IPS-20b (cell line): ENCODE measurements around the gene ELOA2.

Experiments
- H3K27ac ChIP-seq: one replicate; pipeline ENCODE4 v1.5.1; 2013; ENCODE audit warnings: low read length
- H3K27me3 ChIP-seq: 2 replicates; pipeline ENCODE4 v1.6.1; 2013; ENCODE audit warnings: mild to moderate bottlenecking, low read length, inconsistent platforms; ENCODE audit not compliant: insufficient read depth
- H3K36me3 ChIP-seq: 2 replicates; pipeline ENCODE4 v1.6.1; 2013; ENCODE audit warnings: low read depth, mild to moderate bottlenecking, inconsistent platforms, low read length, moderate library complexity; ENCODE audit not compliant: insufficient read depth
- H3K4me1 ChIP-seq: 2 replicates; pipeline ENCODE4 v1.6.1; 2013; ENCODE audit warnings: mild to moderate bottlenecking, control low read depth, inconsistent platforms, low read length, moderate library complexity; ENCODE audit not compliant: insufficient read depth
- H3K4me3 ChIP-seq: 2 replicates; pipeline ENCODE4 v1.5.1; 2013; ENCODE audit warnings: mild to moderate bottlenecking, low read length, inconsistent platforms
- H3K9ac ChIP-seq: 2 replicates; pipeline ENCODE4 v1.6.1; 2013; ENCODE audit warnings: low read depth, mild to moderate bottlenecking, inconsistent platforms, low read length, moderate library complexity
- H3K9me3 ChIP-seq: 2 replicates; pipeline ENCODE4 v1.6.1; 2013; ENCODE audit warnings: mild to moderate bottlenecking, low read depth, low read length, inconsistent platforms; ENCODE audit not compliant: insufficient read depth

The ELOA2 gene

GRCh38 chr18:47035156-47035671, at the start of gene ELOA2:
Gene ELOA2 (minus strand): TSS chr18:47035621. CDS start chr18:47035264, 357 bp downstream.
- Histone ChIP-seq H3K4me3 (no peak within 1 kb of the TSS), H3K9ac (no peak within 1 kb of the TSS), H3K36me3 (no peaks in the 10 kb centered on the region), H3K27ac (no peak within 1 kb of the TSS), H3K27me3 (no peaks in the 10 kb centered on the region), H3K4me1 (no peaks in the 10 kb centered on the region), H3K9me3 (no peaks in the 10 kb centered on the region)

DNA sequence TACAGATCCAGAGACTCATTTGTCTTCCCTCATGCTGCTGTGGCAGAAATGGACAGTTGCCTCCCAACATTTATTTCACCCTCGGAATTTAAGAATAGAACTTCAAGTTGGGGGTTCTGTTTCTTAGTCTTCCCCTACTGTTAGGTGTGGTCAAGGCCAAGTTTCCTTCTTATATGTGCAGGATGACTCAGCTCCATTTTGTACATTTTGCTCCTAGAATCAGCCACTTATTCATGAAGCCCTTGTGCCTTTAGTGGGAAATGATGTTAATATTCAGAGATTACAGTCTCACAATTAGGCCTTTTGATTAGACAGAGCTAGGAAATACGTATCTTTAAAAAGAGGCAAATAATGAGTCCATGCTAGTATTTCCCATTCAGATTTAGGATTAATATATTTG, 46.2 kb upstream of the ELOA2 start:
- H3K4me1 ChIP-seq: peaks cover 4% of the 10 kb centered on the region; the same call in 1 of the 2 replicates
- no peak overlapping the region for H3K9ac ChIP-seq
- H3K4me3 ChIP-seq: no peak overlapping the region
- H3K9me3 ChIP-seq: no peaks in the 10 kb centered on the region
- no peaks in the 10 kb centered on the region for H3K27me3 ChIP-seq
- no peaks in the 10 kb centered on the region for H3K36me3 ChIP-seq
- H3K27ac ChIP-seq: no peak overlapping the region

GRCh38 chr18:47080872-47081271, 45.5 kb upstream of the ELOA2 start:
- peaks cover 4% of the 10 kb centered on the region; the same call in 1 of the 2 replicates for H3K4me1 ChIP-seq
- no peak overlapping the region for H3K9ac ChIP-seq
- H3K36me3 ChIP-seq: no peaks in the 10 kb centered on the region
- H3K27me3 ChIP-seq: no peaks in the 10 kb centered on the region
- no peak overlapping the region for H3K4me3 ChIP-seq
- H3K27ac ChIP-seq: no peak overlapping the region
- no peaks in the 10 kb centered on the region for H3K9me3 ChIP-seq

DNA sequence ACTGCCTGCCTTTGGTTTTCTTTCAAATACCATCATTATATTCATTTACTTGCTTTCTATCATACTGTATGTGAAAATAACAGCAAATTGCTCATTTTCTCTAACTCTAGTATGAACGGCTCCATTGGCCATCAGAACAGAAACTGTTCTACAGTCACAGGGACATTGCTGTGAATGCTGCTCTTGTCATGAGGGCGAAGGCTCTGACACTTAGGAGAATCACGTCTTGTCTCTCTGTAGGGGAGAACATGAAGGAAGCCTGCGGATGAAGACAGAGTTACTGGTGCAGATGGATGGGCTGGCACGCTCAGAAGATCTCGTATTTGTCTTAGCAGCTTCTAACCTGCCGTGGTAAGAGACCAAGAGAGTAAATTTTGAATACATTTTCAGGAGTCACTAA, 41.7 kb upstream of the ELOA2 start:
- H3K4me3 ChIP-seq: no peak overlapping the region
- H3K27ac ChIP-seq: no peak overlapping the region
- no peak overlapping the region for H3K9ac ChIP-seq
- H3K27me3 ChIP-seq: no peaks in the 10 kb centered on the region
- H3K9me3 ChIP-seq: no peaks in the 10 kb centered on the region
- H3K36me3 ChIP-seq: no peaks in the 10 kb centered on the region
- peaks cover 7% of the 10 kb centered on the region; the same call in 1 of the 2 replicates for H3K4me1 ChIP-seq

GRCh38 chr18:47075098-47075883, 39.9 kb upstream of the ELOA2 start:
- no peaks in the 10 kb centered on the region for H3K9me3 ChIP-seq
- peak overlapping the region; percentile 25; the same call in 1 of the 2 replicates for H3K9ac ChIP-seq
- H3K4me3 ChIP-seq: no peak overlapping the region
- no peaks in the 10 kb centered on the region for H3K36me3 ChIP-seq
- no peaks in the 10 kb centered on the region for H3K27me3 ChIP-seq
- no peak overlapping the region for H3K27ac ChIP-seq
- H3K4me1 ChIP-seq: peaks cover 7% of the 10 kb centered on the region; the same call in 1 of the 2 replicates

- no peaks in the 10 kb centered on the region for H3K9me3 ChIP-seq
Measured at GRCh38 chr18:47067648-47068047, 32.2 kb upstream of the ELOA2 start.

DNA sequence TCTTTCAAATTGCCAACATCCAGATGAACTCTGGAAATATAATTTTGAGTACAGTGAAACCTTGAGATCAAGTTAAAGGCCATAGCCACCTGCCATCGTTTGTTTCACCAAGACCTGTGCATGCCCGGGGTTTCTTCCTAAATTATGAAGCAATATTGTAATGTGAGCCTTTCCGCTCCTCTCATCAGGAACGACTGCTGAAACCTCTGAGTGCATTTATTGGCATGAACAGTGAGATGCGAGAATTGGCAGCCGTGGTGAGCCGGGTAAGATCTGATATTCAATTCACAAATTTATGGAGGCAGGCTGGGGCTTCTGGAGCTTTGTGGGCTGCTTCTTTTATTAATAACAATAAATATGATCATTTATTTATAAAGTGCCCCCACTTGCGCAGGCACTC, 27.7 kb upstream of the ELOA2 start:
- no peaks in the 10 kb centered on the region for H3K27me3 ChIP-seq
- no peak overlapping the region for H3K9ac ChIP-seq
- H3K27ac ChIP-seq: no peak overlapping the region
- no peak overlapping the region for H3K4me3 ChIP-seq
- H3K4me1 ChIP-seq: no peaks in the 10 kb centered on the region
- H3K36me3 ChIP-seq: no peaks in the 10 kb centered on the region
- no peaks in the 10 kb centered on the region for H3K9me3 ChIP-seq

More at GRCh38 chr18:47067648-47068047, 32.2 kb upstream of the ELOA2 start:
- Histone ChIP-seq H3K27me3 (no peaks in the 10 kb centered on the region), H3K36me3 (no peaks in the 10 kb centered on the region), H3K4me3 (no peak overlapping the region), H3K27ac (no peak overlapping the region), H3K4me1 (peaks cover 5% of the 10 kb centered on the region; the same call in 1 of the 2 replicates), H3K9ac (no peak overlapping the region)

- Histone ChIP-seq H3K27ac (no peak overlapping the region), H3K9ac (no peak overlapping the region), H3K4me1 (no peaks in the 10 kb centered on the region), H3K9me3 (no peaks in the 10 kb centered on the region), H3K27me3 (no peaks in the 10 kb centered on the region), H3K36me3 (no peaks in the 10 kb centered on the region), H3K4me3 (no peak overlapping the region)
Measured at GRCh38 chr18:47062471-47062870, 27.1 kb upstream of the ELOA2 start.

GRCh38 chr18:47054369-47054768, 18.9 kb upstream of the ELOA2 start:
- no peak overlapping the region for H3K4me3 ChIP-seq
- no peaks in the 10 kb centered on the region for H3K4me1 ChIP-seq
- H3K27ac ChIP-seq: no peak overlapping the region
- no peaks in the 10 kb centered on the region for H3K9me3 ChIP-seq
- no peaks in the 10 kb centered on the region for H3K27me3 ChIP-seq
- H3K36me3 ChIP-seq: no peaks in the 10 kb centered on the region
- no peak overlapping the region for H3K9ac ChIP-seq

- Histone ChIP-seq H3K9me3 (no peaks in the 10 kb centered on the region), H3K27ac (no peak overlapping the region), H3K27me3 (no peaks in the 10 kb centered on the region), H3K36me3 (no peaks in the 10 kb centered on the region), H3K4me1 (no peaks in the 10 kb centered on the region), H3K4me3 (no peak overlapping the region), H3K9ac (no peak overlapping the region)
Measured at GRCh38 chr18:47050468-47050867, 15.0 kb upstream of the ELOA2 start.

GRCh38 chr18:47040982-47041381, 5.6 kb upstream of the ELOA2 start:
- H3K27me3 ChIP-seq: no peaks in the 10 kb centered on the region
- no peak overlapping the region for H3K9ac ChIP-seq
- no peaks in the 10 kb centered on the region for H3K36me3 ChIP-seq
- H3K4me1 ChIP-seq: no peaks in the 10 kb centered on the region
- H3K4me3 ChIP-seq: no peak overlapping the region
- no peaks in the 10 kb centered on the region for H3K9me3 ChIP-seq
- H3K27ac ChIP-seq: no peak overlapping the region

- H3K27me3 ChIP-seq: no peaks in the 10 kb centered on the region
- no peak overlapping the region for H3K9ac ChIP-seq
- no peaks in the 10 kb centered on the region for H3K4me1 ChIP-seq
- no peak overlapping the region for H3K27ac ChIP-seq
- no peaks in the 10 kb centered on the region for H3K9me3 ChIP-seq
- H3K4me3 ChIP-seq: no peak overlapping the region
- no peaks in the 10 kb centered on the region for H3K36me3 ChIP-seq
Measured at GRCh38 chr18:47036927-47037578, 1.6 kb upstream of the ELOA2 start.
